Colon (tissue), 2 donors: ENCODE data around the gene STYXL2.

Experiments
- FAIRE-seq: peaks from 2 replicates; lab custom pipeline; 2012; peaks lifted over from hg19 to GRCh38; lab: Jason Lieb, UNC
- donor health status: control.
- donor health status: control.

The STYXL2 gene

GRCh38 chr1:167093846-167094516, at the start of gene STYXL2:
TSS of gene STYXL2 (plus strand) at chr1:167094075. CDS start at chr1:167094850, 775 bp downstream.
- FAIRE-seq = no peak

- FAIRE-seq = no peak
Measured at GRCh38 chr1:167051907-167052306, 42.0 kb upstream of the STYXL2 start.

- FAIRE-seq = no peak
Measured at GRCh38 chr1:167052389-167052788, 41.5 kb upstream of the STYXL2 start.

GRCh38 chr1:167054531-167054930, 39.3 kb upstream of the STYXL2 start:
- FAIRE-seq = no peak

GRCh38 chr1:167054946-167055630, 38.8 kb upstream of the STYXL2 start:
- no peak for FAIRE-seq

GRCh38 chr1:167056529-167057231, 37.2 kb upstream of the STYXL2 start:
- FAIRE-seq = no peak

- FAIRE-seq = no peak
Measured at GRCh38 chr1:167057241-167057688, 36.6 kb upstream of the STYXL2 start.

GRCh38 chr1:167059045-167059808, 34.6 kb upstream of the STYXL2 start:
- no peak for FAIRE-seq

- FAIRE-seq = no peak
Measured at GRCh38 chr1:167059809-167060107, 34.1 kb upstream of the STYXL2 start.

GRCh38 chr1:167060141-167061072, 33.5 kb upstream of the STYXL2 start:
- no peak for FAIRE-seq

- no peak for FAIRE-seq
Measured at GRCh38 chr1:167061073-167061464, 32.8 kb upstream of the STYXL2 start.

- no peak for FAIRE-seq
Measured at GRCh38 chr1:167064621-167065020, 29.3 kb upstream of the STYXL2 start.

GRCh38 chr1:167065471-167065870, 28.4 kb upstream of the STYXL2 start:
- FAIRE-seq = no peak

GRCh38 chr1:167066333-167067122, 27.3 kb upstream of the STYXL2 start:
- no peak for FAIRE-seq

- no peak for FAIRE-seq
Measured at GRCh38 chr1:167067904-167068303, 26.0 kb upstream of the STYXL2 start.

GRCh38 chr1:167068761-167069160, 25.1 kb upstream of the STYXL2 start:
- FAIRE-seq = no peak

GRCh38 chr1:167071286-167071685, 22.6 kb upstream of the STYXL2 start:
- no peak for FAIRE-seq

GRCh38 chr1:167076136-167076710, 17.7 kb upstream of the STYXL2 start:
- FAIRE-seq = no peak

- FAIRE-seq = no peak
Measured at GRCh38 chr1:167077128-167077867, 16.6 kb upstream of the STYXL2 start.

- no peak for FAIRE-seq
Measured at GRCh38 chr1:167077868-167078210, 16.0 kb upstream of the STYXL2 start.
